HepG2 (cell line): ENCODE data around the gene CHKB. TPM values are rescaled to one million over a fixed set of nuclear protein-coding genes. Genes with fewer than 3 reads are reported as not detected.
A peak's percentile ranks its signal among the peaks of the same experiment; 100 is the strongest.

Experiments
- GTF2F1 ChIP-seq: fragments of 150-350 bp; IDR thresholded peaks from 2 replicates; pipeline ENCODE4 v1.6.1; 2014; ENCODE audit warnings: low read length
- HOXA7 ChIP-seq: sonication (generic); formaldehyde crosslinking; IDR thresholded peaks from 2 replicates; pipeline ENCODE4 v1.8.1; 2022; ENCODE audit warnings: mild to moderate bottlenecking, missing genetic modification reagents, moderate library complexity
- RFXAP ChIP-seq: sonication (generic); formaldehyde crosslinking; IDR thresholded peaks from 2 replicates; pipeline ENCODE4 v1.4.0; 2020; ENCODE audit warnings: missing genetic modification reagents, borderline replicate concordance
- TCF7 ChIP-seq: sonication (generic); IDR thresholded peaks from 2 replicates; pipeline ENCODE4 v1.6.1; 2016; ENCODE audit warnings: antibody characterized with exemption, low read depth
- ZBTB1 ChIP-seq: sonication (generic); formaldehyde crosslinking; IDR thresholded peaks from 2 replicates; pipeline ENCODE4 v1.4.0; 2020; ENCODE audit warnings: missing genetic modification reagents, borderline replicate concordance
- ZNF589 ChIP-seq: sonication (generic); formaldehyde crosslinking; conservative IDR thresholded peaks from 2 replicates; pipeline ENCODE4 v1.8.0; 2022; ENCODE audit warnings: mild to moderate bottlenecking, moderate library complexity, missing genetic modification reagents
- ZNF720 ChIP-seq: sonication (generic); formaldehyde crosslinking; IDR thresholded peaks from 2 replicates; pipeline ENCODE4 v1.4.0; 2020; ENCODE audit warnings: missing genetic modification reagents
- ZNF724P ChIP-seq: sonication (generic); formaldehyde crosslinking; IDR thresholded peaks from 2 replicates; pipeline ENCODE4 v1.8.0; 2022; ENCODE audit warnings: missing genetic modification reagents, borderline replicate concordance
- polyA plus RNA-seq, 8 experiments: library from polyadenylated mRNA; depleted of rRNA in 3 of 8; stranded (reverse) in 7 of 8; unstranded in 1 of 8; fragments of >200 nt; fragmentation: Illumina TruSeq in 4 of 8; extraction: Trizol in 4 of 8; gene quantifications; 2 replicates each; pipeline versions ENCODE4 v1.2.1 to v1.2.3, GENCODE V29; 2011 to 2016; ENCODE audit warnings: low read depth in 4 of 8, missing spikeins in 1 of 8, mixed read lengths in 1 of 8; ENCODE audit not compliant: insufficient read depth in 1 of 8
- total RNA-seq, 5 experiments: library from RNA; depleted of rRNA; stranded (reverse); fragments of >200 nt; fragmentation: Illumina TruSeq; extraction: Trizol; gene quantifications; 2 replicates each; pipeline ENCODE4 v1.2.3, GENCODE V29; 2016; ENCODE audit warnings: low read depth in 1 of 5
- TF ChIP-seq, protein P1 (sequence below): IDR thresholded peaks from 2 replicates; pipeline ENCODE4 v1.6.1; 2016; ENCODE audit warnings: low read depth, missing genetic modification reagents, missing compliant biosample characterization
- TF ChIP-seq, protein P2 (sequence below): sonication (generic); formaldehyde crosslinking; IDR thresholded peaks from 2 replicates; pipeline ENCODE4 v1.8.1; 2022; ENCODE audit warnings: mild to moderate bottlenecking, missing genetic modification reagents
- TF ChIP-seq, protein P3 (sequence below): sonication (generic); formaldehyde crosslinking; IDR thresholded peaks from 2 replicates; pipeline ENCODE4 v1.4.0; 2020; ENCODE audit warnings: mild to moderate bottlenecking, missing genetic modification reagents
- TF ChIP-seq, protein P4 (sequence below): IDR thresholded peaks from 2 replicates; pipeline ENCODE4 v1.6.1; 2012; ENCODE audit warnings: low read length, improper control_type of control experiment
- TF ChIP-seq, protein P5 (sequence below): IDR thresholded peaks from 2 replicates; pipeline ENCODE4 v1.6.1; 2016; ENCODE audit warnings: mild to moderate bottlenecking
- TF ChIP-seq, protein P6 (sequence below): IDR thresholded peaks from 2 replicates; pipeline ENCODE4 v1.6.1; 2016; ENCODE audit warnings: missing compliant biosample characterization, missing genetic modification reagents, borderline replicate concordance

CHKB gene
- total and polyA plus RNA-seq, 2 of the 13 experiments (the other 11 are each of a cell fraction or from before 2014, with no cell fraction given): 24.5 to 42.7 TPM

DNA sequence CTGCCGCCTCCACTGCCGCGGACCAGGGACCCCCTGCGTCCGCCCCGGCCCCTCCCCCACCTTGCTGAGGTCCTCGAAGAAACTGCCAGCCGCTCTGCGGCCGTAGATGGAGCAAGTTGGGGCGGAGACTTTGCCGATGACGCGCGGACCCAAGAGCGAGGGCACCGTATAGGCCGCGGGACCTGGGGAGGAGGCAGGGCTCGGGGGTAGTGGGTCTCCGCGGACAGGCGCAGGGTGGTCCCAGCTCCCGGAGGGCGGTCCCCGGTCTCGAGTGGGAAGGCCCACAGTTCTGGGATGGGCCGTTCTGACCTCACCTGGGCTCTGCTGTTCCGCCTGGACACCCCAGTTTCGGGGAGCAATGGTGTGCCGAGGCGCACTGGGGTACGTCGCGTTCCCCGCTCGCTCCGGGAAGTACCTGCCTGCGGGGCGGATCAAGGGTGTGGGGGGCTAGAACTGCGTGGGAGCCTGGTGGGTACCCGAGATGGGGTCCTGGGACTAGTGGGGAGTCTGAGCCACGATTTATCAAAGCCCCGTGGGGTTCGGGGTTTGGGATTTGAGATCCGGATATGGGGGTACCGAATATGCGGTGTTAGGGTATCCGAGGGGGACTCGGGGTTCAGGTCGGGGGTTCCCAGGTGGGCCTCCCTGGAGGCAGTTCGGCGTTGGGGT is 51.6 kb downstream of the CHKB start (continued):
- TF ChIP-seq, protein P1, sequence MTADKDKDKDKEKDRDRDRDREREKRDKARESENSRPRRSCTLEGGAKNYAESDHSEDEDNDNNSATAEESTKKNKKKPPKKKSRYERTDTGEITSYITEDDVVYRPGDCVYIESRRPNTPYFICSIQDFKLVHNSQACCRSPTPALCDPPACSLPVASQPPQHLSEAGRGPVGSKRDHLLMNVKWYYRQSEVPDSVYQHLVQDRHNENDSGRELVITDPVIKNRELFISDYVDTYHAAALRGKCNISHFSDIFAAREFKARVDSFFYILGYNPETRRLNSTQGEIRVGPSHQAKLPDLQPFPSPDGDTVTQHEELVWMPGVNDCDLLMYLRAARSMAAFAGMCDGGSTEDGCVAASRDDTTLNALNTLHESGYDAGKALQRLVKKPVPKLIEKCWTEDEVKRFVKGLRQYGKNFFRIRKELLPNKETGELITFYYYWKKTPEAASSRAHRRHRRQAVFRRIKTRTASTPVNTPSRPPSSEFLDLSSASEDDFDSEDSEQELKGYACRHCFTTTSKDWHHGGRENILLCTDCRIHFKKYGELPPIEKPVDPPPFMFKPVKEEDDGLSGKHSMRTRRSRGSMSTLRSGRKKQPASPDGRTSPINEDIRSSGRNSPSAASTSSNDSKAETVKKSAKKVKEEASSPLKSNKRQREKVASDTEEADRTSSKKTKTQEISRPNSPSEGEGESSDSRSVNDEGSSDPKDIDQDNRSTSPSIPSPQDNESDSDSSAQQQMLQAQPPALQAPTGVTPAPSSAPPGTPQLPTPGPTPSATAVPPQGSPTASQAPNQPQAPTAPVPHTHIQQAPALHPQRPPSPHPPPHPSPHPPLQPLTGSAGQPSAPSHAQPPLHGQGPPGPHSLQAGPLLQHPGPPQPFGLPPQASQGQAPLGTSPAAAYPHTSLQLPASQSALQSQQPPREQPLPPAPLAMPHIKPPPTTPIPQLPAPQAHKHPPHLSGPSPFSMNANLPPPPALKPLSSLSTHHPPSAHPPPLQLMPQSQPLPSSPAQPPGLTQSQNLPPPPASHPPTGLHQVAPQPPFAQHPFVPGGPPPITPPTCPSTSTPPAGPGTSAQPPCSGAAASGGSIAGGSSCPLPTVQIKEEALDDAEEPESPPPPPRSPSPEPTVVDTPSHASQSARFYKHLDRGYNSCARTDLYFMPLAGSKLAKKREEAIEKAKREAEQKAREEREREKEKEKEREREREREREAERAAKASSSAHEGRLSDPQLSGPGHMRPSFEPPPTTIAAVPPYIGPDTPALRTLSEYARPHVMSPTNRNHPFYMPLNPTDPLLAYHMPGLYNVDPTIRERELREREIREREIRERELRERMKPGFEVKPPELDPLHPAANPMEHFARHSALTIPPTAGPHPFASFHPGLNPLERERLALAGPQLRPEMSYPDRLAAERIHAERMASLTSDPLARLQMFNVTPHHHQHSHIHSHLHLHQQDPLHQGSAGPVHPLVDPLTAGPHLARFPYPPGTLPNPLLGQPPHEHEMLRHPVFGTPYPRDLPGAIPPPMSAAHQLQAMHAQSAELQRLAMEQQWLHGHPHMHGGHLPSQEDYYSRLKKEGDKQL (CRISPR knock-in tag): peak; percentile 9; the same call in 1 of the 2 replicates
- TF ChIP-seq TCF7: no peak
- TF ChIP-seq HOXA7 (CRISPR knock-in tag): 0 out of 2 replicates have a peak, but pooled peaks have one; percentile 1
- TF ChIP-seq, protein P2, sequence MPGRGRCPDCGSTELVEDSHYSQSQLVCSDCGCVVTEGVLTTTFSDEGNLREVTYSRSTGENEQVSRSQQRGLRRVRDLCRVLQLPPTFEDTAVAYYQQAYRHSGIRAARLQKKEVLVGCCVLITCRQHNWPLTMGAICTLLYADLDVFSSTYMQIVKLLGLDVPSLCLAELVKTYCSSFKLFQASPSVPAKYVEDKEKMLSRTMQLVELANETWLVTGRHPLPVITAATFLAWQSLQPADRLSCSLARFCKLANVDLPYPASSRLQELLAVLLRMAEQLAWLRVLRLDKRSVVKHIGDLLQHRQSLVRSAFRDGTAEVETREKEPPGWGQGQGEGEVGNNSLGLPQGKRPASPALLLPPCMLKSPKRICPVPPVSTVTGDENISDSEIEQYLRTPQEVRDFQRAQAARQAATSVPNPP: no peak; the same call in 1 of the 2 replicates
- TF ChIP-seq RFXAP: no peak
- TF ChIP-seq, protein P3, sequence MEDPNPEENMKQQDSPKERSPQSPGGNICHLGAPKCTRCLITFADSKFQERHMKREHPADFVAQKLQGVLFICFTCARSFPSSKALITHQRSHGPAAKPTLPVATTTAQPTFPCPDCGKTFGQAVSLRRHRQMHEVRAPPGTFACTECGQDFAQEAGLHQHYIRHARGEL: no peak
- no peak for TF ChIP-seq ZBTB1 (CRISPR knock-in tag)
- TF ChIP-seq ZNF724P: no peak; the same call in 1 of the 2 replicates
- TF ChIP-seq GTF2F1: no peak
- TF ChIP-seq ZNF589 (CRISPR knock-in tag): no peak; the same call in 1 of the 2 replicates
- TF ChIP-seq, protein P4, sequence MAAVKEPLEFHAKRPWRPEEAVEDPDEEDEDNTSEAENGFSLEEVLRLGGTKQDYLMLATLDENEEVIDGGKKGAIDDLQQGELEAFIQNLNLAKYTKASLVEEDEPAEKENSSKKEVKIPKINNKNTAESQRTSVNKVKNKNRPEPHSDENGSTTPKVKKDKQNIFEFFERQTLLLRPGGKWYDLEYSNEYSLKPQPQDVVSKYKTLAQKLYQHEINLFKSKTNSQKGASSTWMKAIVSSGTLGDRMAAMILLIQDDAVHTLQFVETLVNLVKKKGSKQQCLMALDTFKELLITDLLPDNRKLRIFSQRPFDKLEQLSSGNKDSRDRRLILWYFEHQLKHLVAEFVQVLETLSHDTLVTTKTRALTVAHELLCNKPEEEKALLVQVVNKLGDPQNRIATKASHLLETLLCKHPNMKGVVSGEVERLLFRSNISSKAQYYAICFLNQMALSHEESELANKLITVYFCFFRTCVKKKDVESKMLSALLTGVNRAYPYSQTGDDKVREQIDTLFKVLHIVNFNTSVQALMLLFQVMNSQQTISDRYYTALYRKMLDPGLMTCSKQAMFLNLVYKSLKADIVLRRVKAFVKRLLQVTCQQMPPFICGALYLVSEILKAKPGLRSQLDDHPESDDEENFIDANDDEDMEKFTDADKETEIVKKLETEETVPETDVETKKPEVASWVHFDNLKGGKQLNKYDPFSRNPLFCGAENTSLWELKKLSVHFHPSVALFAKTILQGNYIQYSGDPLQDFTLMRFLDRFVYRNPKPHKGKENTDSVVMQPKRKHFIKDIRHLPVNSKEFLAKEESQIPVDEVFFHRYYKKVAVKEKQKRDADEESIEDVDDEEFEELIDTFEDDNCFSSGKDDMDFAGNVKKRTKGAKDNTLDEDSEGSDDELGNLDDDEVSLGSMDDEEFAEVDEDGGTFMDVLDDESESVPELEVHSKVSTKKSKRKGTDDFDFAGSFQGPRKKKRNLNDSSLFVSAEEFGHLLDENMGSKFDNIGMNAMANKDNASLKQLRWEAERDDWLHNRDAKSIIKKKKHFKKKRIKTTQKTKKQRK: no peak
- TF ChIP-seq, protein P5, sequence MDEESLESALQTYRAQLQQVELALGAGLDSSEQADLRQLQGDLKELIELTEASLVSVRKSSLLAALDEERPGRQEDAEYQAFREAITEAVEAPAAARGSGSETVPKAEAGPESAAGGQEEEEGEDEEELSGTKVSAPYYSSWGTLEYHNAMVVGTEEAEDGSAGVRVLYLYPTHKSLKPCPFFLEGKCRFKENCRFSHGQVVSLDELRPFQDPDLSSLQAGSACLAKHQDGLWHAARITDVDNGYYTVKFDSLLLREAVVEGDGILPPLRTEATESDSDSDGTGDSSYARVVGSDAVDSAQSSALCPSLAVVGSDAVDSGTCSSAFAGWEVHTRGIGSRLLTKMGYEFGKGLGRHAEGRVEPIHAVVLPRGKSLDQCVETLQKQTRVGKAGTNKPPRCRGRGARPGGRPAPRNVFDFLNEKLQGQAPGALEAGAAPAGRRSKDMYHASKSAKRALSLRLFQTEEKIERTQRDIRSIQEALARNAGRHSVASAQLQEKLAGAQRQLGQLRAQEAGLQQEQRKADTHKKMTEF (CRISPR knock-in tag): no peak
- TF ChIP-seq ZNF720 (CRISPR knock-in tag): no peak
- TF ChIP-seq, protein P6, sequence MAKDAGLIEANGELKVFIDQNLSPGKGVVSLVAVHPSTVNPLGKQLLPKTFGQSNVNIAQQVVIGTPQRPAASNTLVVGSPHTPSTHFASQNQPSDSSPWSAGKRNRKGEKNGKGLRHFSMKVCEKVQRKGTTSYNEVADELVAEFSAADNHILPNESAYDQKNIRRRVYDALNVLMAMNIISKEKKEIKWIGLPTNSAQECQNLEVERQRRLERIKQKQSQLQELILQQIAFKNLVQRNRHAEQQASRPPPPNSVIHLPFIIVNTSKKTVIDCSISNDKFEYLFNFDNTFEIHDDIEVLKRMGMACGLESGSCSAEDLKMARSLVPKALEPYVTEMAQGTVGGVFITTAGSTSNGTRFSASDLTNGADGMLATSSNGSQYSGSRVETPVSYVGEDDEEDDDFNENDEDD (CRISPR knock-in tag): no peak
